IMR-90 (cell line): ENCODE measurements around the gene MYO1F. TPM values are rescaled to one million over a fixed set of nuclear protein-coding genes. Genes with fewer than 3 reads are reported as not detected.
A peak's percentile ranks its signal among the peaks of the same experiment; 100 is the strongest.

Source experiments
- ATAC-seq: fragments of 200-7000 bp; cut with Tn5 transposase; 2 replicates; pipeline ENCODE4 v1.9.1; 2020; ENCODE audit warnings: low read depth, mild to moderate bottlenecking, moderate library complexity
- BruUV-seq: library from RNA; stranded (reverse); fragments of 400-500 nt; replicated peaks from 2 replicates; lab custom pipeline; 2021; lab: Mats Ljungman, UMichigan
- CTCF ChIA-PET: fragments of 300-600 bp; formaldehyde crosslinking; extraction: SDS; loops from one replicate; lab custom pipeline; 2021; ENCODE audit warnings: antibody characterized with exemption; lab: Yijun Ruan, JAX
- POLR2A ChIA-PET: fragments of 300-600 bp; sonication (Branson Sonifier 250); formaldehyde crosslinking; loops from one replicate; lab custom pipeline; 2022; ENCODE audit warnings: antibody characterized with exemption; ENCODE audit not compliant: unreplicated experiment; lab: Charles Lee
- DNase-seq: peaks from one replicate; pipeline ENCODE4 v3.0.0; 2013
- H2AFZ ChIP-seq: replicated peaks from 2 replicates; pipeline ENCODE3; 2013; ENCODE audit warnings: low read length, mild to moderate bottlenecking; ENCODE audit not compliant: poor library complexity
- H2AK5ac ChIP-seq: 2 replicates; pipeline ENCODE4 v1.6.1; 2013; ENCODE audit warnings: low read depth, low read length, inconsistent platforms
- H2AK9ac ChIP-seq: replicated peaks from 2 replicates; pipeline ENCODE3; 2013; ENCODE audit warnings: mild to moderate bottlenecking, low read depth, low read length, moderate library complexity; ENCODE audit not compliant: poor library complexity
- H2BK120ac ChIP-seq: 2 replicates; pipeline ENCODE4 v1.6.1; 2013; ENCODE audit warnings: low read depth, low read length, inconsistent platforms
- H2BK15ac ChIP-seq: 3 replicates; pipeline ENCODE4 v1.6.1; 2013; ENCODE audit warnings: low read depth, low read length, inconsistent platforms
- H2BK20ac ChIP-seq: 2 replicates; pipeline ENCODE4 v1.6.1; 2013; ENCODE audit warnings: low read depth, mild to moderate bottlenecking, inconsistent platforms, low read length, moderate library complexity
- H2BK5ac ChIP-seq: 2 replicates; pipeline ENCODE4 v1.6.1; 2013; ENCODE audit warnings: mild to moderate bottlenecking, low read depth, low read length, inconsistent platforms; ENCODE audit not compliant: poor library complexity, severe bottlenecking
- H3K14ac ChIP-seq: replicated peaks from 2 replicates; pipeline ENCODE4 v1.6.1; 2013; ENCODE audit warnings: low read depth, low read length, inconsistent platforms
- H3K18ac ChIP-seq: 2 replicates; pipeline ENCODE4 v1.6.1; 2013; ENCODE audit warnings: low read depth, low read length, control low read depth
- H3K23ac ChIP-seq: 2 replicates; pipeline ENCODE4 v1.6.1; 2013; ENCODE audit warnings: low read depth, low read length, inconsistent platforms
- H3K27ac ChIP-seq: 2 replicates; pipeline ENCODE4 v1.5.1; 2013; ENCODE audit warnings: mild to moderate bottlenecking, control low read depth, low read length; ENCODE audit not compliant: insufficient read depth
- H3K27me3 ChIP-seq: 2 replicates; pipeline ENCODE4 v1.6.1; 2013; ENCODE audit warnings: low read length; ENCODE audit not compliant: control insufficient read depth, insufficient read depth
- H3K36me3 ChIP-seq: 2 replicates; pipeline ENCODE4 v1.6.1; 2013; ENCODE audit warnings: low read length, mixed read lengths; ENCODE audit not compliant: control insufficient read depth, insufficient read depth
- H3K4ac ChIP-seq: 2 replicates; pipeline ENCODE4 v1.6.1; 2013; ENCODE audit warnings: low read depth, low read length, inconsistent platforms
- H3K4me1 ChIP-seq: 2 replicates; pipeline ENCODE4 v1.6.1; 2013; ENCODE audit warnings: low read length, mixed read lengths; ENCODE audit not compliant: control insufficient read depth, insufficient read depth
- H3K4me2 ChIP-seq: 2 replicates; pipeline ENCODE4 v1.6.1; 2013; ENCODE audit warnings: low read depth, mild to moderate bottlenecking, control low read depth, low read length, moderate library complexity
- H3K4me3 ChIP-seq: 2 replicates; pipeline ENCODE4 v1.5.1; 2013; ENCODE audit warnings: low read depth, mild to moderate bottlenecking, control low read depth, low read length, moderate library complexity; ENCODE audit not compliant: insufficient read depth
- H3K56ac ChIP-seq: 2 replicates; pipeline ENCODE4 v1.6.1; 2013; ENCODE audit warnings: low read length, inconsistent platforms; ENCODE audit not compliant: insufficient read depth; ENCODE audit errors: extremely low read depth
- H3K79me1 ChIP-seq, 2 experiments: 2 replicates each; pipeline ENCODE4 v1.6.1; 2013; ENCODE audit warnings: low read length in 2 of 2, inconsistent platforms in 1 of 2, low read depth in 1 of 2
- H3K9ac ChIP-seq: 2 replicates; pipeline ENCODE4 v1.6.1; 2013; ENCODE audit warnings: low read depth, low read length, control low read depth
- H3K9me1 ChIP-seq: 2 replicates; pipeline ENCODE4 v1.6.1; 2013; ENCODE audit warnings: low read length, inconsistent platforms; ENCODE audit not compliant: insufficient read depth
- H3K9me3 ChIP-seq: 2 replicates; pipeline ENCODE4 v1.6.1; 2013; ENCODE audit warnings: low read length; ENCODE audit not compliant: control insufficient read depth, insufficient read depth
- H4K20me1 ChIP-seq: 2 replicates; pipeline ENCODE4 v1.6.1; 2013; ENCODE audit warnings: low read length, inconsistent platforms; ENCODE audit not compliant: insufficient read depth
- H4K5ac ChIP-seq: 2 replicates; pipeline ENCODE4 v1.6.1; 2013; ENCODE audit warnings: mild to moderate bottlenecking, low read depth, low read length, control low read depth
- H4K8ac ChIP-seq, 2 experiments: 2 replicates each; pipeline ENCODE4 v1.6.1; 2013; ENCODE audit warnings: low read depth in 2 of 2, low read length in 2 of 2, control low read depth in 1 of 2, inconsistent platforms in 1 of 2
- H4K91ac ChIP-seq: 2 replicates; pipeline ENCODE4 v1.6.1; 2013; ENCODE audit warnings: low read depth, low read length, inconsistent platforms; ENCODE audit not compliant: insufficient read depth
- BHLHE40 ChIP-seq: fragments of 150-350 bp; IDR thresholded peaks from 2 replicates; pipeline ENCODE4 v1.6.1; 2016; ENCODE audit warnings: mild to moderate bottlenecking, low read depth, low read length
- CHD1 ChIP-seq: IDR thresholded peaks from 2 replicates; pipeline ENCODE4 v1.6.1; 2012; ENCODE audit warnings: low read depth, low read length, improper control_type of control experiment
- MXI1 ChIP-seq: IDR thresholded peaks from 2 replicates; pipeline ENCODE4 v1.6.1; 2012; ENCODE audit warnings: low read depth, mild to moderate bottlenecking, low read length, moderate library complexity, borderline replicate concordance
- POLR2A ChIP-seq: IDR thresholded peaks from 2 replicates; pipeline ENCODE4 v1.6.1; 2012; ENCODE audit warnings: mild to moderate bottlenecking, low read depth, low read length
- RCOR1 ChIP-seq: IDR thresholded peaks from 2 replicates; pipeline ENCODE4 v1.6.1; 2012; ENCODE audit warnings: mild to moderate bottlenecking, low read length, improper control_type of control experiment; ENCODE audit not compliant: insufficient replicate concordance
- SMC3 ChIP-seq: fragments of 150-350 bp; IDR thresholded peaks from 2 replicates; pipeline ENCODE4 v1.6.1; 2016; ENCODE audit warnings: low read depth, mild to moderate bottlenecking, antibody characterized with exemption, low read length, moderate library complexity
- WGBS, 2 experiments: methylation state at CpG; one replicate each; pipeline versions ENCODE4 v1.1.5 to v1.1.7; 2013; ENCODE audit warnings: missing lambda C conversion rate in 2 of 2; ENCODE audit not compliant: insufficient read length in 1 of 2; ENCODE audit errors: extremely low coverage in 2 of 2; 5-methylcytosine and 5-hydroxymethylcytosine counted together
- dilution Hi-C: fragments of 300-500 bp; cut with HindIII; formaldehyde crosslinking; loops from one replicate; pipeline ENCODE4 v1.14.3; 2018; ENCODE audit warnings: low sequenced_read_pairs; ENCODE audit not compliant: unreplicated experiment
- in situ Hi-C: fragments of 300-500 bp; cut with MboI; formaldehyde crosslinking; loops from 3 replicates; pipeline ENCODE4 v1.14.3; 2019; ENCODE audit warnings: low sequenced_read_pairs, inconsistent platforms, mixed read lengths
- intact Hi-C: fragments of 100-400 bp; cut with micrococcal nuclease; formaldehyde crosslinking; loops from 2 replicates; pipeline ENCODE4 v1.10.0; 2022
- polyA plus RNA-seq, 3 experiments: library from polyadenylated mRNA; depleted of rRNA; stranded (reverse); fragments of >200 nt; gene quantifications; 2 replicates each; pipeline ENCODE4 v1.2.3, GENCODE V29; 2012; ENCODE audit warnings: low replicate concordance in 1 of 3
- total RNA-seq: library from RNA; depleted of rRNA; stranded (reverse); fragments of >200 nt; gene quantifications from 2 replicates; pipeline ENCODE4 v1.2.3, GENCODE V29; 2012

MYO1F gene
- total and polyA plus RNA-seq, 2 of the 4 experiments (the other 2 are of a cell fraction) = 0.14 to 0.18 TPM

GRCh38 chr19:8485561-8486371 lies 91.5 kb downstream of the MYO1F start:
- in situ Hi-C loops = no loop called here
- Histone ChIP-seq H3K56ac (no peak overlapping the region), H3K36me3 (peaks cover 78% of the 10 kb centered on the region), H3K4me2 (no peak overlapping the region), H2AK5ac (no peak overlapping the region), H2BK15ac (no peak overlapping the region), H3K9me1 (peaks cover 9% of the 10 kb centered on the region; the same call in 1 of the 2 replicates), H4K20me1 (peaks cover 62% of the 10 kb centered on the region), H3K4me3 (no peak overlapping the region), H3K18ac (no peak overlapping the region), H3K79me1 (peaks cover 18 to 74% of the 10 kb centered on the region in 2 experiments), H3K9me3 (no peaks in the 10 kb centered on the region), H2BK5ac (no peak overlapping the region), H4K91ac (no peak overlapping the region), H3K9ac (no peak overlapping the region), H3K27me3 (no peaks in the 10 kb centered on the region), H3K27ac (no peak overlapping the region), H2AK9ac (no peak overlapping the region), H2BK20ac (no peak overlapping the region), H3K4me1 (no peaks in the 10 kb centered on the region), H4K8ac (no peak overlapping the region), H3K4ac (no peak overlapping the region), H3K14ac (no peak overlapping the region), H2AFZ (no peak overlapping the region), H2BK120ac (no peak overlapping the region), H3K23ac (no peak overlapping the region), H4K5ac (no peak overlapping the region)
- ChIA-PET POLR2A (no interaction called here), CTCF (no interaction called here)
- TF ChIP-seq RCOR1 = no peak
- TF ChIP-seq SMC3 = no peak
- TF ChIP-seq BHLHE40 = no peak
- no peak for TF ChIP-seq CHD1
- TF ChIP-seq POLR2A = no peak
- TF ChIP-seq MXI1 = no peak
- dilution Hi-C loops = no loop called here
- DNase-seq (no peak), ATAC-seq (no peak)
- 97% methylated on average over 56 of the region's 62 CpGs; no CpG with 5 or more reads in 1 of the 2 experiments for WGBS, 2 experiments
- BruUV-seq = TSS peak; percentile 83
- intact Hi-C loops = no loop called here
